Suprapubic skin (tissue), 3 donors: ENCODE results near the gene LTO1.

ENCODE experiments used
- POLR2A ChIP-seq, 2 donors: fragments of 450-650 bp; IDR thresholded peaks; one replicate each; pipeline ENCODE4 v1.6.1; 2017; ENCODE audit warnings: antibody characterized with exemption in 2 of 2, mild to moderate bottlenecking in 2 of 2, moderate library complexity in 2 of 2
- TF ChIP-seq, protein P1 (sequence below), 2 donors: fragments of 200-600 bp in 1 of 2; fragments of 450-650 bp in 1 of 2; sonication (generic) in 1 of 2; IDR thresholded peaks; one replicate each; pipeline ENCODE4 v1.5.1; 2016 to 2019; ENCODE audit warnings: antibody characterized with exemption in 2 of 2, mild to moderate bottlenecking in 1 of 2, moderate library complexity in 1 of 2

- TF ChIP-seq, protein P1, sequence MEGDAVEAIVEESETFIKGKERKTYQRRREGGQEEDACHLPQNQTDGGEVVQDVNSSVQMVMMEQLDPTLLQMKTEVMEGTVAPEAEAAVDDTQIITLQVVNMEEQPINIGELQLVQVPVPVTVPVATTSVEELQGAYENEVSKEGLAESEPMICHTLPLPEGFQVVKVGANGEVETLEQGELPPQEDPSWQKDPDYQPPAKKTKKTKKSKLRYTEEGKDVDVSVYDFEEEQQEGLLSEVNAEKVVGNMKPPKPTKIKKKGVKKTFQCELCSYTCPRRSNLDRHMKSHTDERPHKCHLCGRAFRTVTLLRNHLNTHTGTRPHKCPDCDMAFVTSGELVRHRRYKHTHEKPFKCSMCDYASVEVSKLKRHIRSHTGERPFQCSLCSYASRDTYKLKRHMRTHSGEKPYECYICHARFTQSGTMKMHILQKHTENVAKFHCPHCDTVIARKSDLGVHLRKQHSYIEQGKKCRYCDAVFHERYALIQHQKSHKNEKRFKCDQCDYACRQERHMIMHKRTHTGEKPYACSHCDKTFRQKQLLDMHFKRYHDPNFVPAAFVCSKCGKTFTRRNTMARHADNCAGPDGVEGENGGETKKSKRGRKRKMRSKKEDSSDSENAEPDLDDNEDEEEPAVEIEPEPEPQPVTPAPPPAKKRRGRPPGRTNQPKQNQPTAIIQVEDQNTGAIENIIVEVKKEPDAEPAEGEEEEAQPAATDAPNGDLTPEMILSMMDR (IDR thresholded peaks at IDR 0.05), result no peak
- no peak for TF ChIP-seq POLR2A (IDR thresholded peaks at IDR 0.05)
Measured at GRCh38 chr11:69684651-69685050, 9.5 kb upstream of the LTO1 start.
